Stimulated activated CD4-positive, alpha-beta T cell treated with anti-CD3 and anti-CD28 coated beads, Interleukin-2, amount 100 ng/mL, for 48 hours (primary cell): ENCODE data around the gene CCNO.

ENCODE experiments used
- DNase-seq, 2 donors: peaks; one replicate each; pipeline ENCODE4 v3.0.0-alpha.2; 2020

The CCNO gene

DNA sequence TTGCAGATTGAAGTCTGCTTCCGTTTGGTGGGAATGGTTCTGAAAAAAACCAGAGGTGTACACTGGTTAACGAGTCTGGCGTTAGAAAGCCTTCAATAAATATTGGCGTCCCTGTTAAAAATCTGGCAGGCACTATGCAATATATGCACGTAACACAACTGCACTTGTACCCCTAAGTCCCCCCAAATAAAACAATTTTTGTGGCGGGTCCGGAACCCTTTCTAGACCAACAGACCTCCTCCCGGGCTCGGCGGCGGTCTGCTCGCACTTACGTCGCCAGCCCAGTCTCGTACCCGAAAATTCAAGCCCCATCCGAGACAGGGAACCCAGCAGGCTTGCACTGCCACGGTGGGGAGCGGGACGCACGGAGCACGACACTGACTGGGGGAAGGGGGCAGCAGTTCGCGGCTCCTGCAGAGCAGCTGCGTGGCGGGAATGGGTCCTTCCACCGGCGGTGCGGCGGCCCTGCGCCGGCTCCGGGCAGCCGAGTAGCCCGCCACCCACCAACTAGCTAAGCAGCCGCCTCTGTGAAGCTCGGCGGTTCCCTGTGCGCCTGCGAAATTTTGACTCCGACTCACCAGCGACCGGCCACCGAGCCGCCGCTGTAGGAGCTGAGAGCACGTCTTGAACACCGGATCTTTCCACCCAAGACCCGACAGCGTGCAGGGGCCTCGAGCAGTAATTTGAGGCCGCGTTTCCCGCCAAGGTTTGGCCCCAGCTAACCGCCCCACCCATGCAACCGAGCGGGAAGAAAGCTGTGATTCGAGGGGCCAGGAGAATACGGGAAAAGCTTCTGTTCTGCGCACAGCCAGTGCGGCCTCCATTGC lies 10.2 kb downstream of the CCNO start:
- DNase-seq, result no peak

DNA sequence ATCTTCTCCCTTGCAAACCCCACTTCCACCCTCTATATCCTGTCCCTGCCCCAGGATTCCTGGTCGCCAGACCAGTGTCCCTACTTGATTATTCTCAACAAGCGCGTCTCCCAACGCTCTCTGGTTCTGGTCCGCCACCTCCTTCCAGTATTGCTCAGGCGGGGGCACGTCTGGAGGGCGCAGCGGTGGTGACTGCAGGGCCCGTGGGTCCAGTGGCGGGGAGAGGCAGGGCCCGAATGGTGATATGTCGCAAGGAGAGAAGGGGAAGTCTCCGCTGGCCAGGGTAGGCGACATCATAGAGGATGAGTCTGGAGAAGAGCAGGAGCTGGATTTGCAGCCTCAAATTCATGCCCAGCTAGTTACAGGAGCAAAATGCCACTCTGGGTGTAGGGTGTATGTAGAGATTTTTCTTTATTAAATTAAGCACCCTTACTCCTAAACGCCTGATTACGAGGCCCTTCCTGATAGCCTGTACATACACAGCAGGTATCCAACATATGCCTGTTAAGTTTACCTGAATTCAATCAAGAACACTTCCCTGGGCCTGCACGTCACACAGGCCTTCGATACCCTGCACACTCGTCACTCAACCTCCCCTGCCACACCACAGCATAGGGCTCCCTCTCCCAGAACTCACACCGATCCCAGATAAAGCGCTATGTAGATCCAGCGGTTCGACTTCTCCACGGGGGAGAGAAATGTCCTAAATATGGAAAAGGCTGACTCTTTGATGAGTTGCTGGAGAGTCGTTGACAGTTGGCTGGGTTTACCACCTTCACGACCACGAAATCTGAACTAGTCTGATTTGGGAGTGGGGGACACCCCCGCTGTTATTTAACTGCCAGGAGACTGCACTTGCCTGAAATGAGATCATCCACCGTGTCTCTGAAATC lies 11.1 kb downstream of the CCNO start:
- DNase-seq, result no peak

DNA sequence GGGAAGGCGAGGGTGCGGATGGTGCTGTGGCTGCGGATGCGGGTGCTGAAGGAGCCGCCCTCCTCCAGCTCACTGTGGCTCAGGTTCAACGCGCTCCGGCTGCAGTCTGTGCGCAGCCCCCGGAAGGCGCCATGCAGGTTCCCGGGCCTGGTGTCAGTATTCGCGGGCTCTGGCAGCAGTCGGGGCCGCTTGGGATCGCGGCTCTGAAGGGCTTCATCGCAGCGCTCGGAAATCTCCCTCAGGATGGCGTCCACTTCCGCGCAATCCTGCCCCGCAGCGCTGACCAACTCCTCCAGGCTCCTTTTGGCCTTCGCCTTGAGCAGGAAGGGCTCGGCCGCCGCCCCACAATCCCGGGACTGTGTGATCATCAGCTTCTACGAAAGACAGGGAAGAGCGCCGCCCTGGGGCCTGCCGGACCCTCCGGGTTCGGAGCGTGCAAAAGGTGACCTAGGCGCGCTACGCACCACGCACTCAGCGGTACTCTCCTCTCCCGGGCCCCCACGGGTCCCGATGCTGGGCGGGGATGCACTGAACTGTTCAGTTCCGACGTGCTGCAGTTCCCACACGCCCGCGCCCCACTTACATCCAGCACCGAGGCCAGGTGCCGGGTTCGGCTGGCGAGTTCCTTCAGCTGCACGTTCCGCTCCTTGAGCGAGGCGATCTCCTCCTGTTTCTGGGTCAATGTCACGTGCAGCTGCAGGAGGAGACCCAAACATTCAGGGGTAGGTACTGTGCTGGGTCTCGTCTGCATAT lies 12.8 kb downstream of the CCNO start:
- no peak for DNase-seq

DNA sequence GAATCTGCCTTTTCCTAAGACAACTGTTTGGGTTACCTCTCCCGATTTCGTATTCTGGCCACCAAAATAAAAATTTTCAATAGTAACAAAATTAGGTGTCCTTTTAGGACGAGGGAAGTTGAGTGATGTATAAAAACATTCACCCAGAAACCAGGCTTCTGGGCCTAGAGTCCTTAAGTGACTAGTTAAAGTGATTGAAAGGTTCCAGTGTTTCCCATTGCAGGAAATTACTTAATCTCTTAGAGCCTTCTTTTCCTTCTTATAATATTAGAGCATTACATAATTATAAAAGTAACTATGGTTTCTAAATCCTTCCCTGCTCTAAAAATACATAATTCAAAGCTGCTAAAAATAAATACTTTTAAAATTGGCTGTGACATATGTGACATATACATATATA lies 13.6 kb downstream of the CCNO start:
- no peak for DNase-seq

DNA sequence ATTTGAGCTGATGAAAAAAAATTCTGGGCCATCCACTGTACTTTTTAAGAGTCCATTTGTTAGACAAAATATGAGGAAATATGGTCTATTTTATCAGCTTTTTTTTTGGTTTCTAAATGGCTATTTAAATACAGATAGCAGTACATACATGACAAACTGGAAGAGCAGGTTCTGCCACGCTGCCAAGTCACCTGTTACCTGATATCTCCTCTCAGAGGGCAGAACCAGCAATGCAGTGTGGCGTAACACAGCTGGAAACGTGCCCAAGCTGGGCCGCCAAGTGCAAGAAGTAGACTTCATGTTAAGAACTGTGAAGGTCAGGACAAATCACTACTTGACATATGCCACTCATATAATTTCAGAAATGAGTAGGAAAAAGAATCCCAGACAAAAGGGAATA lies 14.4 kb downstream of the CCNO start:
- no peak for DNase-seq

DNA sequence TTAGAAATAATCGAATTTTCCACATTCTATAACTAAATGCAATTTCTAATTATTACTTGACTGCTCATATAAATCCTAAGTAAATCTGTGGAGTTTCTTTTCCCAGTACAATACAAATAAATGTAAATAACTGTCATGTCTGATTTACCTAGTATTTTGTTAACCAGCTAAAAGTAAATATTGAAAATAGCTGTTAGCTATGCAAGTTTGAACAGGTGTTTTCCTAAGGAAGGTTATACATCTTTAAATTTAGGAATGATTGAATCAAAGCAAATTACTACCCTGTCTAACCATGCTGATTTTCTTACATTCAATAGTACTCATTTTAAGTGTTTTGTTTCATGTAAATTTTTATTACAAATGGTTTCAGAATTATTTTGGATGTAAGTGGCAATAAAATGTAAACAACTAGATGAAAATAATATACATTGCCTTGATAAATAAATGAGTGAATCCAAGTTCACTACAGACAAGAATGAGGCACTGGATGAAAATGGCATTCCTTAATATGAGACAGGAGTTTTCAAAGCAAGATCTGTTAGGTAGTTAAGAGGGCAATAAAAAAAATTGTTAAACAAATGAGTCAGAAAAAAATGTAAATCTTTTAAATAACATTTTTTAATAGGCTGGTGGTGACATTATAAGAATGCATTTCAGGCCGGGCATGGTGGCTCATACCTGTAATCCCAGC lies 22.1 kb downstream of the CCNO start:
- no peak for DNase-seq

DNA sequence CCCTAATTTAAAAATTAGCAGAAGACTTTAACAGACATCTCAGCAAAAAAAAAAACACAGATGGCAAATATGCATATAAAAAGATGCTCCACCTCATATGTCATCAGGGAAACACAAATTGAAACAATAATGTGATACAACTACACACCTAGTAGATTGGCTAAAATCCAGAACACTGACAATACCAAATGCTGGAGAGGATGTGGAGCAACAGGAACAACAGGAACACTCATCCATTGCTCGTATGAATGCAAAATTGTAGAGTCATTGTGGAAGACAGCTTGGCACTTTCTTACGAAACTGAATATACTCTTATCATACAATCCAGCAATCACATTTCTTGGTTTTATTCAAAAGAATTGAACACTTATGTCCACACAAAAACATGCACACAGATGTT lies 28.4 kb downstream of the CCNO start:
- DNase-seq, result no peak

DNA sequence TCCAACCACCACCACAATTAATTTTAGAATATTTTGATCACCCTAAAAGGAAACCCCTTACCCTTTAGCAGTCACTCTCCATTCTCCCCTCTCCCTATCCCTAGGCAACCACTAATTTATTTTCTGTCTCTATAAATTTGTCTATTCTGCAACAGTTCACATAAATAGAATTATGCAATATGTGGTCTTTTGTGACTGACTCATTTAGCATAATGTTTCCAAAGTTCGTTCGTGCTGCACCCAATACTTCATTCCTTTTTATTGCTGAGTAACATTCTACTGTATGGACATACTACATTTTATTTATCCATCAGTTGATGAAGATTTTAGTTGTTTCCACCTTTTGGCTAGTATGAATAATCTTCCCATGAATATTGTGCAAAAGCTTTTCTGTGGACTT lies 42.2 kb downstream of the CCNO start:
- no peak for DNase-seq

DNA sequence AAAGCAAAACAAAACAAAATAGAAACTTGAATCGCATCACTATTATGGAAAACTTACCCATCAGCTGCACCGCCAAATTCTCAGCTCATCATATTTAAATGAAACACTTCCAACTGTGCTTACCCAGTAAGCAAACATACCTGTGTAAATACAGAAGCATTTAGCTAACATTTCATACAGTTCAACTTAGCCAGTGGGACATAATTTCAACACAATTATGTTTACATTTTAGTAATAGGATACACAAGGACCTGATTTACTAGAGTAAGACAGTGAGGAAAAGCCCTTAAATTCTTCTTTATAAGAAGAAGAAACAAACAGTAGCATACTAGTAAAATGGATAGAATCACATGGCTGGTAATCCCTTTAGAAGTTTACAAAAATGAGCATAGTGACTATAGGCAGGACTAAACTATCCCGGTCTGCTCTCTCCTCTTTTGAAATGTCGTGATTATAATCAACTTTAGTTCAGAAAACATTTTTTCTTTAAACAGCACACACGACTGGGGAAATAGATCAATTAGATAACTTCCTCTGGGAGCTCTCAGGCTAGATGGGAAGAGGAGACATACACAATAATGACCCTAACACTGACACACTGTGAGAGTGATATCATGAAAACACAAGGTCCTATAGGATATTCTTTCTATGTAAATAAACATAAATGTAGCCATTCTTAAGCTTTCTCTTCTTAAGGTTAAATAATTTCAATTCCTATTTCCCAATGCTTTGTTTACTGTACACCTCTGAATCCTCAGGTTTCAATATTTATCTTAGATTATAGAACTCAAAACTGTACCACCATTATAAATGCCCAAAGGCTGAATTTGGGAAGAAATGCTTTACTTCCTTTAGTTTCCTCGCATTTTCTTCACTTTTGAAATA lies 44.5 kb downstream of the CCNO start:
- DNase-seq, result no peak

DNA sequence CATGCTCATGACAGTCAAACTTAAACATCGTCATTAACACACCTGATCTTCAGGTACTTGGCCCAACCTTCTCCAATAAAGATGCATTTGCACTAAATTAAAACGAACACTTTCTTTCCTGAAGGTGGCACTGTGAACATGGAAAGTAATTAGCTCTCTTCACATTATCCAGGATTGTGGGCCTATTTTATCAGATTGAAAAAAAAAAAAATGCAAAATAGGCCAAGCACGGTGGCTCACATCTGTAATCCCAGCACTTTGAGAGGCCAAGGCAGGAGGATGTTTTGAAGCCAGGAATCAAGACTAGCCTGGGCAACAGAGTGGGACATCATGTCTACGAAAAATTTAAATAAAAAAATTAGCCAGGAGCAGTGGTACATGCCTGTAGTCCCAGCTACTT lies 46.0 kb downstream of the CCNO start:
- no peak for DNase-seq
